NCI-H1417 treated with DMSO at 0.1 percent for 48 hours (cell line): ENCODE data around the gene SRMS.
"Not testable (repeated sequence)": the region's sequence is repeated elsewhere in the genome, so short reads cannot be mapped to it uniquely, and the experiment has no call there.

Experiments
- DNase-seq: peaks from one replicate; lab custom pipeline; 2025; lab: John Stamatoyannopoulos, UW

The SRMS gene

DNA sequence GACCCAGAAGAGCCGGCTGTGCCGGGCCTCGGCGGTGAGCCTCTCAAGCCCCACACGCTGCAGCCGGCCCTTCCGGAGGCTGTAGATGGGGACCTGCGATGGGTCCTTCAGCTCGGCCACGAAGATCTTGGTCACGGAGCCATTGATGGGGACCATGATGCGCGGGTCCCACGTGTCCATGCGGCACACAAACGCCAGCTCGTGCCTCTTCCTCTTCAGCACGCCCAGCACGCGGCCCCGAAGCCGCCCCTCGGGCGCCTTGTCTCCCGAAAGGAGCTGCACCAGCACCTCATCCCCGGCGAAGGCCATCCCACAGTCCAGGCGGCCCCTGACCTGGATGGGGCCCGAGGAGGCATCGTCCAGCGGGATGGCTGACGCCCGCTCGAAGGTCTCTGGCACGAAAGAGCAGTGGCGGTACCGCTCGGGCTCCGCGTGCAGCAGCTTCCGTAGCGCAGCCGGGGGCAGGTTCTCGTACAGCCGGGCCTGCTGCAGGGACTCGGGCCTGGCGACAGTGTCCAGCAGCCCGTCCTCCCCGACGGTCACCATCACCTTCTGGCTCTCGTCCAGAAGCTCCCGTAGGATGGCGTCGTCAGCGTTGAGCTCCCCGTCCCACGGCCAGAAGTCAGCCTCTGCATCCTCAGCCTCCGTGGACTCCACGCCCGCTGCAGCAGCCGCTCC lies 17.6 kb upstream of the SRMS start:
- no peak for DNase-seq

GRCh38 chr20:63564036-63564810 lies 16.7 kb upstream of the SRMS start:
- DNase-seq, result no peak

DNA sequence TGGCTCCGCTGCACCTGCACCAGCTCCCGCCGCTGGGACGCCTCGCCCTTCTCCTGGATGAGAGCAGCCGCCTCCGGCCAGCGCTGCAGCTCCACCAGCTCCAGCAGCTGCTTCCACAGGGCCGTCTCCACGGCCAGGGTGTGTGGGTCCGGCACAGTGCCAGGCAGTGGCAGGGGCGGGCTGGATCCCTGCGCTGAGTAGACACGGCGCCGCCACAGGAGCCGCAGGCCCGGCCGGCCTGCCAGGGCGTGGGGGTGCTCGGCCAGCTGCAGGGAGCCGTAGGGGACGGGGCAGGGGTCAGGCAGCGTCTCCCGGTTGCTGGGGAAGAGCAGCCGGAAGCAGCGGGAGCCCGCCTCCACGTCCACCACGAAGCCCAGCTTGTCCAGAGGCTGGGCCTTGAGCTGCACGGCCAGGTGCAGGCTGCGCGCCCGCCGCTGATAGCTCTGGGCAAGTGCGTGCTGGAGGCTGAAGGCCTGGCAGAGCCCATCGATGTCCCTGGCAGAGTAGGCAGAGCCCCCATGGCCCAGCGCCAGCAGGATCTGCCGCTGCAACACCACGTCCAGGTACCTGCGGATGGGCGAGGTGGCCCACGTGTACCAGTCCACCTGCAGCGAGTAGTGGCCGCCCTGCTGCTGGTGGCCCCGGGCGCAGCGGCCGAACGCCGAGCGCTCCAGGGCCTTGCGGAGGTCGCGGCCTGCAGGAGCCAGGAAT lies 15.8 kb upstream of the SRMS start:
- DNase-seq, result no peak

GRCh38 chr20:63562461-63563224 lies 15.1 kb upstream of the SRMS start:
- DNase-seq, result no peak

DNA sequence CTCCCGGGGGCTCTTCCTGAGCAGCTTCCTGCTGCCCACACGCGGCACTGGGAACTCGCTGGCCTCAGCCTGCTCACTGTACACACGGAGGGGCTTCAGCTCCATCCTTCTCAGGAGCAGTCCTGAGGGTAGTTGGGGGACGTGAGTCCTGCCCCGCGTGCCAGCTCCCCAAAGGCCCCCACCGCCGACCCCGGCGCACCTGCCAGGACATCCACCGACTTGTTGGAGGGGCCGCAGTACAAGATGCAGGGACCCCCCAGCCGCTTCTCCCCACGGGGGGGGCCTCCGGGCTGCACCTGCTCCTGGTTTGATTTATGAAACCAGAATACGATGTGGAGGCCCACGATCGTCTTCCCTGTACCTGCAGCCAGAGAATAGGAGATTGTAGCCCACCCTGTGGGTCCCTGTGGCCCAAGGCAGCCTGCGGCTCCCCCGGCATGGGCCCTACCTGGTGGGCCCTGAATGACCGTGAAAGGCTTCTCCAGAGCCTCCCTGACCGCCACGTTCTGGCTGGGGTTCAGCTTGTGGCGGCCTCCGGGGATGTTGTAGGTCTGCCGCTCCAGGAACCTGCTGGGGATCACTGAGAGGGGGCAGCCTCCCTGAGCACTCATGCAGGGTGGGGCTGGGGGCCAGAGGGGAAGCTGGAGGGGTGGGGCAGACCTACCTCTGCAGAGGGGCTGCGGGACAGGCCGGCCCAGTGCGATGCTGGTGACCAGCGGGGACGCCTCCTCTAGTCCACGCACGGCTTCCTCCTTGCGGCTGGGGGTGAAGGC lies 14.3 kb upstream of the SRMS start:
- DNase-seq, result no peak

DNA sequence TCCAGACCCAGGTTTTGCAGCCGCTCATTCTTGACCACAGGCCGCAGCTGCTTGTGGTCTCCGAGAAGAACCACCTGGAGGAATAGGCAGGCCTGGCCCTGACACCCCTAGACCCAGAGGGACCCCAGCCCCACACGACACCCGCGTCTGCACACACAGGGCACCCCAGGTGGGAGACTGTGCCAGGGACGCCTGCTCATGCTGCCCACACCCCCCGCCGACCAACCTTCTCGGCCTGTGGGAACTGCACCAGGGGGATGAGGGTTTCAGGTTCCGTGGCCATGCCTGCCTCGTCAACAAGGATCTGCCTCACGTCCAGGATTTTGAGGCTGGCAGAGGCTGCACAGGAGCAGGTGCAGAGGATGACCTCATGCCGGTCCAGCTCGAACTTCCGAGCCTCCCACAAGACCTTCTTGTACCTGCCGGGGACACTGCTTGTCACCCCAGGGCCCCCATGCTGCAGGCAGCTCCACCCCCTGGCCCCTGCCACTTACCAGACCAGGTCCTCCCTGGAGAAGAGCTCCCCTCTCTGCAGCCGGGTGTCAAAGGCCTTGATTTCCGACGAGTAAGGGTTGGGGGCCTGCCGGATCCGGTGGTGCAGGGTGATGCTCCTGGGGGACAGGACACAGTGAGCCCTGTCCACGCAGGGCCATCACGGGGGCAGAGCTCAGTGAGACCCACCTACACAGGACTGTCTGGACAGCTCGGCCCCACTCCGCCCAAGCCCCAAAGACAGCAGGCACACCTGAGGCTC lies 13.5 kb upstream of the SRMS start:
- DNase-seq, result no peak

- DNase-seq, result no peak
These were observed 12.8 kb upstream of the SRMS start for GRCh38 chr20:63560333-63560805.

- DNase-seq, result not testable (repeated sequence)
These were observed 12.2 kb upstream of the SRMS start for GRCh38 chr20:63559485-63560332.

- no peak for DNase-seq
These were observed 11.4 kb upstream of the SRMS start for GRCh38 chr20:63558804-63559484.

DNA sequence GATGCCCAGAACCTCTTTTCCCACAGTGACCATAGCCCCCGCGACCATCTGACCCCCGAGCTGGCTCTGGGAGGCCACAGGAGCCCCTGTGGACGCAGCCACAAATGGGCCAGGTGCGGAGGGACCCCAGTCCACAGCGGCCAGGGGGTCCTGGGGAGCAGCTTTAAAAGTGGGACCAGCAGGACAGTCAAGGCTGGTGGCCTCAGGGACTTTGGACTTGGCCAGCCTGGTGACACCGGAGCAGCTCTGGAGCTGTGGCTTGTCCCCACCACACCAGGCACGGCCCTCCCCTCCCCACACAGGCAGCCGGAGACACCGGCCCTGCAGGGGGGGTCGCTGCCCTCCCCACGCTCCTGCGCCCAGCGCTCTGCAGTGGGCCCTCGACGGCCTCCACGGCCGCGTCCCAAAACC lies 9.9 kb upstream of the SRMS start:
- DNase-seq, result no peak

- no peak for DNase-seq
These were observed 9.4 kb upstream of the SRMS start for GRCh38 chr20:63556873-63557478.

GRCh38 chr20:63555661-63556381 lies 8.3 kb upstream of the SRMS start:
- DNase-seq, result no peak

DNA sequence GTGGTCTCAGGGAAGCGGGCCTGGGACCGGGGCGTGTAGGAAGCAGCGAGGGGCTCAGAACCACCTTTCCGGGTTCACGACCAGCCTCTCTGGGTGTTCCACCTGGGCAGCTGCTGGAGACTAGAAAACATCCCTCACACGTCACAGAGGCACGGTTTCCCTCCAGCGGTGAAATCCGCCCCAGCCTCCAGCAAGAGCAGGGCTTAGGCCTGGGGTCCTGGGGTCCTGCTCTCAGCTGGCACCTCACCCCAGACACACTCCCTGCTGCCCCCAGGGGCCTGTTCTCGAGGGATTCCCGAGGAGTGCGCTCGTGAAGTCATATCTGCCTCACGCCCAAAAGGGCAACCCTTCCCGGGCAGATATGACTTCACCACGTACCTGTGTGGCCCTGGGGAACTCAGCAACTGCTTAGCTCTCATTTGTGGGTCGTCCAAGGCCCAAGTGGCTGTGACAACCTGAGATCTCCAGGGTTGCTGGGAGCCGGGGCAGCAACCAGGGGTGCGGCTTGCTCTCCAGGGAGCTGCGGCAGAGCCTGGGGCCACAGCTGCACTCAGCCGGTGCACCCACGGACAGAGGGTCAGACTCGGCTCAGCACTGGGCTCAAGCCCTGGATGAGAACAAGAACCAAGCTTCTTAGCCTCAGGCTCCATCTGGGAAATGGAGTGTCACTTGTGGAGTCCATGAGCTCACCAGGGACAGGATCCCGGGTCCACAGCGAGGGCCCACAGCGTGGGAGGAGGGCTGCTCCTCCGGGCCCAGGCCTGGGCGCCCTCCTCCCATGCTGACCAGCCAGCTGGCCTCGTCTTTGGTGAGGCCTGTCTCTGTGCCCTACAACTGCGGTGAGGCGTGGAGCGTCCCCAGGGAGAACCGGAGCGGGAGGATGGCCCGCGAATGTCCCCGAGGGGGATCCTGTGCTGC lies 7.1 kb upstream of the SRMS start:
- DNase-seq, result no peak

GRCh38 chr20:63553933-63554290 lies 6.4 kb upstream of the SRMS start, which contains the start of gene FNDC11:
TSS of gene FNDC11 (plus strand) at chr20:63554159. CDS start at chr20:63555664, 1,505 bp downstream.
- DNase-seq, result no peak

DNA sequence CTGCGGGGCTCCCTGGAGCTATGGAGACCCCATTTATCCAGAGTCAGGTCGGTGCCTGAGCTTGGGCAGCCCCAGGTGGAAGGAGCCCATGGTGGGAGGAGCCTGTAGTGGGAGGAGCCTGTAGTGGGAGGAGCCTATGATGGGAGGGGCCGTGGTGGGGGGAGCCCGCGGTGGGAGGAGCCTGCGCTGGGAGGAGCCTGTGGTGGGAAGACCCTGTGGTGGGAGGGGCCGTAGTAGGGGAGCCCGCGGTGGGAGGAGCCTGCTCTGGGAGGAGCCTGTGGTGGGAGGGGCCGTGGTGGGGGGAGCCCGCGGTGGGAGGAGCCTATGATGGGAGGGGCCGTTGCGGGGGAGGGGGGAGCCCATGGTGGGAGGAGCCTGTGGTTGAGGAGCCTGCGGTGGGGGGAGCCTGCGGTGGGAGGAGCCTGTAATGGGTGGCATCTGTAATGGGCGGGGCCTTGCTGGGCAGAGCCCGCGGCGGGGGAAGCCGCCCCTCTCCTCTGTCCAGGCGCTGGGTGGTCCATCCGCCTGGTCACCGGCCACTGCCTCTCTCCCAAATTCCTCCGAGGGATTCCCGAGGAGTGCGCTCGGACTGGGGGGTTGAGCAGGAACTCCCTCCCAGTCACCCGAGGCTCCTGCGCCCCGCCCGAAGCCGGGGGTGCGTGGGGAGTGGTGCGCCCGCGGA lies 5.8 kb upstream of the SRMS start:
- peak; percentile 64 for DNase-seq
